Stimulated activated CD8-positive, alpha-beta memory T cell treated with anti-CD3 and anti-CD28 coated beads, Interleukin-15, amount 100 ng/mL, for 48 hours (primary cell): Measurements from ENCODE around the gene FPGS.

ENCODE experiments used
- DNase-seq, 2 donors: peaks; one replicate each; pipeline ENCODE4 v3.0.0-alpha.2; 2020; ENCODE audit warnings: low read depth in 2 of 2

FPGS gene

GRCh38 chr9:127789179-127789578 is 13.5 kb upstream of the FPGS start:
- DNase-seq: no peak

- no peak for DNase-seq
Observed at GRCh38 chr9:127790094-127790855, 12.4 kb upstream of the FPGS start.

DNA sequence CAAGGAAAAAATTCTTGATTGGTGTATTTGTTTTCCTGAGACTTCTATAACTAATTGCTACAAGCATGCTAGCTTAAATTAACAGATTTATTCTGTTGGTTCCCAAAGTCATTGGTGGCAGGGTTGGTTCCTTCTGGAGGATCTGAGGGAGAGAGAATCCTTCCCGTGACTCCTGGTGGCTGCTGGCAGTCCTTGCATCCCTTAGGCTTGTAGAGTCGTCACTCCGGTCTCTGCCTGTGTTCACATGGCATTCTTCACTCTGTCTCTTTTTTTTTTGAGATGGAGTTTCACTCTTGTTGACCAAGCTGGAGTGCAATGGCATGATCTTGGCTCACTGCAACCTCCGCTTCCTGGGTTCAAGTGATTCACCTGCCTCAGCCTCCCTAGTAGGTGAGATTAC is 11.6 kb upstream of the FPGS start:
- no peak for DNase-seq

DNA sequence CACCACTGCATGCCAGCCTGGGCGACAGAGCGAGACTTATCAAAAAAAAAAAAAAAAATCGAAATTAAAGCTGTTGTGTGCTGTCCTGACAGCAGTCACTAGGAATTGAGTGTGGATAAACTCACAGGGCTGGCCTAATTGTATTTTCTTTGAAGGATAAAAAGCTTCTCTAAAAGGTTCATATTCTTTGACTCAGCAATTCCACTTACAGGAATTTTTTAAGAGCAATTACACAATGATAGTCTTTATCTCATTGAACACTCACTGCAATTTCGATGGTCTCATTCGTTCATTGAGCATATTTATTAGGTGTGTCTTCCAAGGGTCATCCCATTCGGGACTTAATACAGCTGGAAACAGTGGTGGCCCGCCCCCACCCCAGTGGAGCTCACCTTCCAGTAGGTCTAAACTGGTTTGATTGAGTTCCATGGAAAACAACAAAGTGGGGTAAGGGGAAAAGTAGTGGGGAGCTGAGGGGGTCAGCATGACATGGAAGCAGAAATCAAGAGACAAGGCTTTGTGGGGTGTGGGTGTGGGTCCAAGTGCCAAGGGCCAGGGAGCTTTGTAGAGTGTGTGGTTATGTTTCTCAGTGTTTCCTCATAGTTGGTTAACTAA is 10.2 kb upstream of the FPGS start:
- DNase-seq: no peak

- no peak for DNase-seq
Observed at GRCh38 chr9:127793093-127793708, 9.5 kb upstream of the FPGS start.

- DNase-seq: no peak
Observed at GRCh38 chr9:127794001-127794791, 8.5 kb upstream of the FPGS start.

- no peak for DNase-seq
Observed at GRCh38 chr9:127796225-127796813, 6.4 kb upstream of the FPGS start.

GRCh38 chr9:127796852-127797370 is 5.8 kb upstream of the FPGS start:
- no peak for DNase-seq

DNA sequence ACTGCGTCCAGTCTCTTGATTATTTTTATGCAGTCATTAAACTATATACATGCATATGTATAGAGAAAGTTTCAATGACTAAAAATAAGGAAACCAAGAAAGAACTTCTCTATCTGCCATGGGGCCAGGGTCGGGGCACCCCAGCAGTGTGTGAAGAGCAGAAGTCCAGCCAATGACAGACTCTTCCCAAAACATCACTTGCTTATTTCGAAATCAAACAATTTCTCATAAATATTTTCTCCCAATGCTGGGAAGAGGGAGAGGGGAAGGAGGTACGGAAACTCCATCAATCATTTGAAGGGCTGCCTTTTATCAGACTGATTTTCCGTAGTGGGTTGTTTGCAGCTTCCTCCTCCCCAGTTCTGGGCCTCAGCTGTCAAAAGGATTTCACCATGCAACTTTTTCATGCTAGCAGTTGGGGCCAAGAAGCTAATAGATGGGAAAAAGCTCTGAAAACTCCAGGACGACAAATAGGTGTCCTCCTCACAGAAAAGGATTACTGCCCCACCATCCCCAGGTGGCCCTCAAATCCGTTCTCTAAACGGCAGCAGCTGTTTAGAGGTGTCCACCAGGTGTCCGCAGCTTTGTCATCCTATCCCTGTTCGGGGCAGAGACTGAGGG is 617 bp upstream of the FPGS start:
- no peak for DNase-seq

- no peak for DNase-seq
Observed at GRCh38 chr9:127803507-127804352, 1.0 kb downstream of the FPGS start.

DNA sequence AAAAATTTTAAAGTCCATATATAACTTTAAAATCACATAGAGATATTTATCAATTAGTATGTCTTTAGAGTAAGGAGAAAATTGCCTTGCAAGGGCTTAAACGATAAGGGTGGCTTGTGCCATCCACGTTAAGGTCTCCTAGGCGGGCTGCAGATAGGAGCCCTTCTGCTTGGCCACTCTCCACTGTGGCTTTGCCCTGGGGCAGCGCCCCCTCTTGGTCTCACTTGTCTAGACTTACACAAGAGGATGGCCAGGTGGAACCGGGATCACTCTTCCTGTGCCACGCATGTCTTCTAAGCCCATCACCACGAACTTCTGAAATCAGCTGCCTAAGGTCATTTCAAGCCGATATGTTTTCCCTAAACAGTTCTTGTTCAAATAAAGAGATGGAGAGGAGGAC is 2.9 kb downstream of the FPGS start:
- DNase-seq: no peak

DNA sequence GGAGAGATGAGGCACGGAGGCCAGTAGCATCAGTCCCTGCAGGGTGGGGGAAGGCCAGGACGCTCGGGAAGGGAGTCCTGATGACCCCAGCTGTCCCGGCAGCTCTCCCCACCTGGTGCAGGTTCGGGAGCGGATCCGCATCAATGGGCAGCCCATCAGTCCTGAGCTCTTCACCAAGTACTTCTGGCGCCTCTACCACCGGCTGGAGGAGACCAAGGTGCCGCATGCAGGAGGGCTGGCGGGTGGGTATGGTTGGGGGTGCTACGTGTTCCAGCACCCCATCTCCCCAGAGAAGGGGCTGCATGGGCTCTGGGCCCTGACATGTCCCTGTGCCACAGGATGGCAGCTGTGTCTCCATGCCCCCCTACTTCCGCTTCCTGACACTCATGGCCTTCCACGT is 4.2 kb downstream of the FPGS start:
- DNase-seq: no peak

DNA sequence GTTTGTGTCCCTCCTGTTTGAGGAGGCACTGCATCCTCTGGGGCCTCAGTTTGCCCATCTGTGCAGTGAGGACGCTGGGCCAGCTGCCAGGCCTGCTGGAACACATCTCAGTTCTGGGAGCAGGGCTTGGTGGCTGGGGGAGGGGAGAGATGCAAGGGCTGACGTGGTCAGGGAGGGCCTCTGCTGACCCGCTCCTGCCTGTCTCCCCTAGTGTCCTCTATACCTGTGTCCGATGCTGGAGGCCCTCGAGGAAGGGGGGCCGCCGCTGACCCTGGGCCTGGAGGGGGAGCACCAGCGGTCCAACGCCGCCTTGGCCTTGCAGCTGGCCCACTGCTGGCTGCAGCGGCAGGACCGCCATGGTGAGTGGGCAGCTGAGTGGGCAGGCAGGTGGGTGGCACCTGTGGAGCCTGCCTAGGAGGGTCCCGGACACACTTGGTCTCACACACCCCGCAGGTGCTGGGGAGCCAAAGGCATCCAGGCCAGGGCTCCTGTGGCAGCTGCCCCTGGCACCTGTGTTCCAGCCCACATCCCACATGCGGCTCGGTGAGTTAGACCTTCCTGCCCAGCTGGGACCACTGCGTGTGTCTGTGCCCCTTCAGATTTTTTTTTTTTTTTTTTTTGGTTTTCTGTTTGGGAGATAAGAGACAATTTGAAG is 5.8 kb downstream of the FPGS start:
- no peak for DNase-seq

GRCh38 chr9:127809002-127809539 is 6.4 kb downstream of the FPGS start:
- DNase-seq: no peak

DNA sequence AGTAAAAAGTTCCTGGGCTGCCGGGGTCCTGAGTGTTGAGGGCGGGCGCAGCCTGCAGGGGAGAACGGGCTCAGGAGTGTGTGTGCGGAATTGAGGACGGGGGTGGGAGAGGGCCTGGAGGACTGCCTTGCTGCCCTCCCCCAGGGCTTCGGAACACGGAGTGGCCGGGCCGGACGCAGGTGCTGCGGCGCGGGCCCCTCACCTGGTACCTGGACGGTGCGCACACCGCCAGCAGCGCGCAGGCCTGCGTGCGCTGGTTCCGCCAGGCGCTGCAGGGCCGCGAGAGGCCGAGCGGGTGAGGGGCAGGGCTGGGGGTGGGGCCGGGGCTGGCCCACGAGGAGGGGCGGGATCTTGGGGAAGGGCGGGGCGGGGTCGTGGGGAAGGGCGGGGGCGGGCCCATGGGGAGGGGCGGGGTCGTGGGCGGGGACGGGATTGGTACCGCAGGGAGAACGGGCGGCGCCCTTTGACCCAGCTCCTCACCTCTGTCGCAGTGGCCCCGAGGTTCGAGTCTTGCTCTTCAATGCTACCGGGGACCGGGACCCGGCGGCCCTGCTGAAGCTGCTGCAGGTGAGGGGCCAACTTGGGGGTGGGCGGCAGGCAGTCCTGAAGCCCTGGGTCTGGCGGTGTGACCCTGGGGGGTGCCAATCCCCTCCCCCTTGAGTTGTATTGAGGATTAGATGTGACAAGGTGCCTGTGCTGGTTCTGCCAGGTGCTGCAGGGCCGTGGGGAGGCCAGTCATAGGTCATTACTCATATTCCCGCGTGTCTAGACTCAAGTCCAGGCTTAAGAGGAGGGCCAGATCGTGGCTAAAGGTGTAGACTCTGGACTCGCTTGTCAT is 7.1 kb downstream of the FPGS start:
- no peak for DNase-seq

DNA sequence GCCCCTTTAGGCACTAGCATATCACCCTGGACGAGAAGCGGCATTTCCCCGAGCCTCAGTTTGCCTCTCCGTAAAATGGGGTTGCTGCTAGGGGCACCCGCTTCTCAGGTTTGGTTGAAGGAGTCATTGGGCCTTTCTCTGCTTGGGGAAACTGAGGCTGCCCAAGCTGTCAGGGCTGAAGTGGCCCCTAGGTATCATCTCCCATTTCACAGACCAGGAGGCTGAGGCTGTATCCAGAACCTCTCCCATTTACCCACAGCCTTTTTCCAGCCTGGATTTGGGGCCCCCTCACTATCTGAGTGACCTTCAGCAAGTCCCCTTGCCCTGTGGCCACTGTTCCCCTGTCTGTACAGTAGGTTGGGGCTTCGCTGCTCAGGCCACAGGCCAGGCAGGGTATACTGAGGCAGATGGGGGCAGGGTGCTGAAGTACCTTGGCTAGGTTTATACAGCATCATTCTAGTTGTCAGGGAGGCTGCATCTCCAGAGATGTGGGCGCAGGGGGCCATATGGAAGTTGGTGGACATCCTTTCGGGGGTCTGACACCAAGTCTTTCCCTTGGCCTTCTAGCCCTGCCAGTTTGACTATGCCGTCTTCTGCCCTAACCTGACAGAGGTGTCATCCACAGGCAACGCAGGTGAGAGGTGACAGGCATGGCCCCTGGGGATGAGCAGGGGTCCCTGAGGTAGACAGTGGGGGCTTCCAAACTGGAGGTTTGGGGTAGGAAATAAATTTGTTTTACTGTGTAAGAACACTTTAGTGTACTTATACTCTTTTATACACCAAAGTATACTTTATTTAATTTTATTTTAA is 7.9 kb downstream of the FPGS start:
- DNase-seq: no peak

- DNase-seq: no peak
Observed at GRCh38 chr9:127812011-127812410, 9.3 kb downstream of the FPGS start.
